ENCODE measurements around the gene XCR1.

The XCR1 gene

DNA sequence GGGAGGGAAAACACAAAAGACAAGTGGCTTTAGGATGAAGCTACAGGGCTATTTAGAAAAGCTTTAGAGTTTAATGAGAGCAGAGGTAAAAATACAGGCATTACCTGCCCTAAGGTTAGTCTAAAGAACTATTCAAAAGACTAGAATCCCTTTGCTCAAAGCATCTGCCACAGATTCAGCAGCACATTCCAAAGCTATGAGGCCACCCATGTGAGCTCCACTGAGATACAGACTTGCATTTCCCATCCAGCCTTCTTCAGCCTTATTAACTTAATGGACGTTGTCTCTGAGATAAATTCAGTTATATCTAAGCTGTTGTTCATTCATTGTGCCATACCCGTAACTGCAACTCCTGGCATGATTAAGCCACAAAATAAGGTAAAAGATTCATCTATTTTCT lies 58.6 kb downstream of the XCR1 start:
- no peak for DNase-seq
- H3K9me3 Mint-ChIP-seq, result no peaks in the 10 kb centered on the region
- H3K4me3 Mint-ChIP-seq, result no peak overlapping the region
- peaks cover 90% of the 10 kb centered on the region for H3K4me1 Mint-ChIP-seq
- no peaks in the 10 kb centered on the region for H3K27me3 Mint-ChIP-seq
- no peak overlapping the region for H3K27ac Mint-ChIP-seq
- ATAC-seq, result no peak

DNA sequence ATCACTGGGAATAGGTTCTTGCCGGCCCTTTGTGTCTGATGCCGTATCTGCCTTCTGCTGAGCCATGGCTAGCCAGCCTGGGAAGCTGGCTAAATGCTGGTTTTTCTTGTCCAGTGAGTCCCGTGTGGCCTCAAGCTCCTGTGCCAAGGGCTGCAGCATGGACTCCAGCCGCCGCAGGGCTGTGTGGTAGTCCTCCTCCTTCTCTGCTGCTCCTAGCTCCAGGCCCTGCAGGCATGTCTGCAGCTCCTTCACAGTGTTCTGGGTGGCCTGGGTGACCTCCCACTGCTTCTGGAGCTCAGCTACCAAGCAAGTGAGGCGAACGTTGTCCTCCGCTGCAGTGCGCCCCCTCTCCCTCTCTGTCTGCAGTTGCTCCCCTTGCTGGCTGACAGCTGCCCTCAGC lies 59.1 kb downstream of the XCR1 start:
- H3K4me1 Mint-ChIP-seq, result peaks cover 95% of the 10 kb centered on the region
- no peak for DNase-seq
- H3K27ac Mint-ChIP-seq, result peak overlapping the region in 1 of 2 donors; percentile 66
- peak overlapping the region in 1 of 2 donors; percentile 22 for H3K4me3 Mint-ChIP-seq
- ATAC-seq, result no peak
- no peaks in the 10 kb centered on the region for H3K9me3 Mint-ChIP-seq
- no peaks in the 10 kb centered on the region for H3K27me3 Mint-ChIP-seq

DNA sequence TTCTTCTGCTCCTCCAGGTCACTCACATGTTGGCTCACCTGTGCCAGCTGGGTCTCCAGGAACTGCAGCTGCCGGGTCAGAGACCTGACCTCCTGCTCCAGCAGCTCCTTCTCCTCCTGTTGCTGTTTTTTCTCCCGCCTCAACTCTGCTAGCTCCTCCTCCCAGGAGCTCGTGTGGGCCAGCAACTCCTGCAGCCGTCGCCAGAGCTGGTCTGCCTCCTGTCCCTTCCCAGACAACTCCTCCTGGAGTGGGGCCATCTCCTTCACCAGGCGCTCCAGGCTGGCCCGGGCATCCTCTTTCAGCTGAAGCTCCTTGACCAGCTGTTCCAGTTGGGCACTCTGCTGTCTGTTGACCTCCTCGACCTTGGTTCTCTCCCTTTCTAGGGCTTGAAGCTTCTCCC lies 59.6 kb downstream of the XCR1 start:
- Mint-ChIP-seq H3K4me1 (peaks cover 95% of the 10 kb centered on the region), H3K27me3 (no peaks in the 10 kb centered on the region), H3K9me3 (no peaks in the 10 kb centered on the region), H3K27ac (peak overlapping the region in 1 of 2 donors; percentile 59), H3K4me3 (no peak overlapping the region)
- DNase-seq, result no peak
- no peak for ATAC-seq
